Measurements from ENCODE around the gene PCDH18. TPM values are rescaled to one million over a fixed set of nuclear protein-coding genes. Genes with fewer than 3 reads are reported as not detected.

Gene PCDH18
- polyA plus RNA-seq, 1 experiment: 122 TPM

DNA sequence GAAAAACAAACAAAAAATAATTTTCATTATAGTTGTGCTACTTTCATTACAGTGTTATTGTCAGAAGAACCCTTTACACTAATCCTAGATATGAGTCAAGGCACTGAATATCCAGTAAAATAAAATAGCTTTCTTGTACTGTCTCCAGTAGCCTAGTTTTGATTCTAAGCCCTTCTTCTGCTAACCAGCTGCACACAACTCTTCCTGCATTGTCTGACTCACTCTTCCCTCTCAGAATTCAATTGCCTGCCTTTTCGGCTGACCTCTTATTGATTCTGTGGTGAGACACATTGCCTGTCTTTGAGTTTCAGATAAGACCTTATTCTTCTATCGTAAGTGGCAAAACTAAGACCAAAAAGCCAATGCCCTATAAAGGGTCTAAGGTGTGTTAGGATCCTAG lies 26.7 kb upstream of the PCDH18 start:
- ChIA-PET POLR2A (no interaction called here), CTCF (no interaction called here)
- Histone ChIP-seq H3K4me3 (ENCODE audit: low read depth, low read length) (no peak overlapping the region), H3K36me3 (ENCODE audit: control insufficient read depth, insufficient read depth, low read length) (no peaks in the 10 kb centered on the region), H3K27me3 (ENCODE audit: control insufficient read depth, insufficient read depth, low read length) (no peaks in the 10 kb centered on the region)
- TF ChIP-seq, protein P1, sequence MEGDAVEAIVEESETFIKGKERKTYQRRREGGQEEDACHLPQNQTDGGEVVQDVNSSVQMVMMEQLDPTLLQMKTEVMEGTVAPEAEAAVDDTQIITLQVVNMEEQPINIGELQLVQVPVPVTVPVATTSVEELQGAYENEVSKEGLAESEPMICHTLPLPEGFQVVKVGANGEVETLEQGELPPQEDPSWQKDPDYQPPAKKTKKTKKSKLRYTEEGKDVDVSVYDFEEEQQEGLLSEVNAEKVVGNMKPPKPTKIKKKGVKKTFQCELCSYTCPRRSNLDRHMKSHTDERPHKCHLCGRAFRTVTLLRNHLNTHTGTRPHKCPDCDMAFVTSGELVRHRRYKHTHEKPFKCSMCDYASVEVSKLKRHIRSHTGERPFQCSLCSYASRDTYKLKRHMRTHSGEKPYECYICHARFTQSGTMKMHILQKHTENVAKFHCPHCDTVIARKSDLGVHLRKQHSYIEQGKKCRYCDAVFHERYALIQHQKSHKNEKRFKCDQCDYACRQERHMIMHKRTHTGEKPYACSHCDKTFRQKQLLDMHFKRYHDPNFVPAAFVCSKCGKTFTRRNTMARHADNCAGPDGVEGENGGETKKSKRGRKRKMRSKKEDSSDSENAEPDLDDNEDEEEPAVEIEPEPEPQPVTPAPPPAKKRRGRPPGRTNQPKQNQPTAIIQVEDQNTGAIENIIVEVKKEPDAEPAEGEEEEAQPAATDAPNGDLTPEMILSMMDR (IDR thresholded peaks at IDR 0.05; ENCODE audit: insufficient read depth, low read depth, low read length): no peak
- no peak for DNase-seq (ENCODE audit: low read depth)

DNA sequence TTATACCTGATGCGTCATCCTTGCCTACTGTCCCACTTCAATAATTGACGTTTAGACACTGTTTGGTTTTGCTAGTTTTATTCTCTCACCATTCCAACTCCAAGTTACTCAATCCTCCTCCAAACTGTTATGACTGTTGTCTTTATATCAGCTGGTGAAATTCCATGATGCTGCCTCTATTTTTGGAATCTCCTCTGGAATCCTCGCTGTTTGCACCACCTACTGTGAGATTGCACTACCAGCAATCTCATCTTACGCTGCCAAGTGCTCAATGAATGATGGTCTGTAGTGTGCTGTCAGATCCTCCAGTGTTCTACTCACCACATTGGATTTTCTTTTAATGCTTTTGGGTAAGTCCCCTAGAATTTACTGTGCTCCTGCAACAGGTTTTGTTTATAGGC lies 13.2 kb upstream of the PCDH18 start:
- Histone ChIP-seq H3K27me3 (ENCODE audit: control insufficient read depth, insufficient read depth, low read length) (no peaks in the 10 kb centered on the region), H3K36me3 (ENCODE audit: control insufficient read depth, insufficient read depth, low read length) (no peaks in the 10 kb centered on the region), H3K4me3 (ENCODE audit: low read depth, low read length) (no peak overlapping the region)
- ChIA-PET CTCF (no interaction called here), POLR2A (interaction anchor here (0.6 kb wide), 1 partner anchor 498 kb away, joined by 3 read pairs; no protein-coding TSS in a partner anchor)
- peak; percentile 42 for DNase-seq (ENCODE audit: low read depth)
- TF ChIP-seq, protein P1 (IDR thresholded peaks at IDR 0.05; ENCODE audit: insufficient read depth, low read depth, low read length): no peak

DNA sequence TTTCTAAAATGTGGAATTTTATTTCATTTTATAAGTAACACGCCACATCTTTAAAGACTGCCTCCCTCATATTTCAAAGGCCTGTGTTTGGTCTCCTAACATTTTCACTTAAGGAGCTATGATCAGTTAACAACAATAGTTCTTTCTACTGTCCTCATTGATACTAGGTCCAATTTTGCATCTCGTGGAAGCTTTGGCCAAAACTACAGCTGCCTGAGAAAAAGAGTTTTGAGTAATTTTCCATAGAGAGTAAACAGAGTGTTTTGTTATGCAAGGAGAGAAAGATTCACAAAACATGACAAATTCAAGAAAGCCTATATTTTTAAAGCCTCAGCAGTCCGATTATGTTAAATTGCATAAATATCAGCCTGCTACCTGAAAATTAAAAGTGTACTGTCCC lies 11.4 kb upstream of the PCDH18 start:
- CTCF ChIA-PET: no interaction called here

DNA sequence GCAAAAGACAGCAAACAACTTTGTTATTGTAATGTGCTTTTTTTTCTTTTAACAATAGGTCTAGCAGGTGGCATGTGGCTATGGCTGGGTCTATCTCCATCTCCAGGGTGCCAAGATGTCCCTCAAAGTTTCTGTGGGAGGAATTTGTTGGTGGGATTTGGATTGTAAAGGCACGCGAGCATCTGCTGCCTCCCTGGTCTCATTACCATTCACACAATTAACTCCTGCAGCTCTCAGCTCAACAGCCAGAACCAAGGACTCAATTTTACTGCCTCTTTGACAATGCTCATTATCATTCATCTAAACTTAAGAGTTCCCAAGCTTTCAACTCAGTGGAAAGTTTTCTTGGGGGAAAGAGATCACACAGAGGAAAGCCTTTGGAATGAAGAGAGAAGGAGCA lies 10.9 kb upstream of the PCDH18 start:
- Histone ChIP-seq H3K4me3 (ENCODE audit: low read depth, low read length) (no peak overlapping the region), H3K27me3 (ENCODE audit: control insufficient read depth, insufficient read depth, low read length) (no peaks in the 10 kb centered on the region), H3K36me3 (ENCODE audit: control insufficient read depth, insufficient read depth, low read length) (no peaks in the 10 kb centered on the region)
- DNase-seq (ENCODE audit: low read depth): no peak
- TF ChIP-seq, protein P1 (IDR thresholded peaks at IDR 0.05; ENCODE audit: insufficient read depth, low read depth, low read length): no peak
- ChIA-PET CTCF (no interaction called here), POLR2A (interaction anchor here (0.7 kb wide), 1 partner anchor 214 kb away, joined by 4 read pairs; no protein-coding TSS in a partner anchor)

More for the DNA sequence above, 11.4 kb upstream of the PCDH18 start:
- POLR2A ChIA-PET: interaction anchor here (0.7 kb wide), 1 partner anchor 214 kb away, joined by 4 read pairs; no protein-coding TSS in a partner anchor
- DNase-seq (ENCODE audit: low read depth): no peak
- Histone ChIP-seq H3K4me3 (ENCODE audit: low read depth, low read length) (no peak overlapping the region), H3K36me3 (ENCODE audit: control insufficient read depth, insufficient read depth, low read length) (no peaks in the 10 kb centered on the region), H3K27me3 (ENCODE audit: control insufficient read depth, insufficient read depth, low read length) (no peaks in the 10 kb centered on the region)
- TF ChIP-seq, protein P1 (IDR thresholded peaks at IDR 0.05; ENCODE audit: insufficient read depth, low read depth, low read length): no peak

DNA sequence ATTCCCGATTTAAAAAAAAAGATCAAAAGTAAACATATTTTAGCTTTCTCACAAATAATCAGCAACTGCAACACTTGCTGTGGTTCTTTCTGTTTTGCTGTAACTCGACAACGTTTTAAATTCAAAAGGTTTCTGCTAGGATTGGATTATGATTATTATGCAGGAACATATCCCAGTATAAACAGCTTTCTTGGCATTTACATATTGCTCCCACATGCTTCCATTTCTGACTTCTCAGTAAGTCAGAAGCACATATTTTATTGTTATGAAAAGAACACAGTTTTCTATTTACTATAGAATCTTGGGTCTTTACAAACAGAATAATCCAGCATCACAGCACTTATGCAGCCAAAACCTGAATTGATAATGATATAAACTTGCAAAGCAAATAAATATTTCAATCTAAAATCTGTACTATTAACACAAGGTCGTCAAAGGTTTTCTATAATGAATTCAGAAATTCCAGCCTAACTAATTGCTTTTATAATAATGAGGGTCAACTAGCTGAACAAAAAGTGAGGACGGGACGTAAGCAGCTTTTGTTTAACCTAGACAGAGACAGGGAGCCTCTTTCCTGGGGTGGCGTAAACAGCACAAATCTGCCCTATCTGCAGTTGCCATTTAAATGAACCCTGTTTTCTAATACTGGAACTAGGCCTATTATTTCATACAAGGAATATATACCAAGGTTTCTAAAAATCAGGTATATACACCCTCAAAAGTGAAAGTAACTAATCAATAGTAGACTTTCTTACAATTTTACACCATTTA lies 9.8 kb upstream of the PCDH18 start:
- H3K36me3 ChIP-seq (ENCODE audit: control insufficient read depth, insufficient read depth, low read length): no peaks in the 10 kb centered on the region
- no peak overlapping the region for H3K4me3 ChIP-seq (ENCODE audit: low read depth, low read length)
- H3K27me3 ChIP-seq (ENCODE audit: control insufficient read depth, insufficient read depth, low read length): no peaks in the 10 kb centered on the region
- ChIA-PET CTCF (no interaction called here), POLR2A (interaction anchor here (0.6 to 1.0 kb wide), 2 partner anchors 10 to 307 kb away, joined by 4 read pairs; partner anchors contain the start of gene PCDH18)
- DNase-seq (ENCODE audit: low read depth): no peak
- TF ChIP-seq, protein P1 (IDR thresholded peaks at IDR 0.05; ENCODE audit: insufficient read depth, low read depth, low read length): no peak
